ENCODE data around the gene HOXC9.
"Not testable (repeated sequence)": the region's sequence is repeated elsewhere in the genome, so short reads cannot be mapped to it uniquely, and the experiment has no call there.

HOXC9 gene

GRCh38 chr12:54040148-54040494 lies 40.2 kb downstream of the HOXC9 start:
- DNase-seq (ENCODE audit: low spot score) = no peak

GRCh38 chr12:54040648-54041047 lies 40.7 kb downstream of the HOXC9 start:
- no peak for DNase-seq (ENCODE audit: low spot score)

GRCh38 chr12:54041097-54041690 lies 41.2 kb downstream of the HOXC9 start:
- no peak for DNase-seq (ENCODE audit: low spot score)

DNA sequence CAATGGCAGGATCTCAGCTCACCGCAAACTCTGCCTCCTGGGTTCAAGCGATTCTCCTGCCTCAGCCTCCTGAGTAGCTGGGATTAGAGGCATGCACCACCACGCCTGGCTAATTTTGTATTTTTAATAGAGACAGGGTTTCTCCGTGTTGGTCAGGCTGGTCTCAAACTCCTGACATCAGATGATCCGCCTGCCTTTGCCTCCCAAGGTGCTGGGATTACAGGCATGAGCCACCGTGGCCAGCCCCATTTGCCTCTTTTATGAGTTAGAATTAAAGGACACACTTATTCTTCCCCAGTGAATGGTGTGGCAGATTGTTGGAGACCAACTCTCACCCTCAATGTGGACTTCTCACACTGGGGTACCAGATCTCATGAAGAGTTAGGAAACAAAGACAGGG lies 42.1 kb downstream of the HOXC9 start:
- DNase-seq (ENCODE audit: low spot score) = not testable (repeated sequence)

DNA sequence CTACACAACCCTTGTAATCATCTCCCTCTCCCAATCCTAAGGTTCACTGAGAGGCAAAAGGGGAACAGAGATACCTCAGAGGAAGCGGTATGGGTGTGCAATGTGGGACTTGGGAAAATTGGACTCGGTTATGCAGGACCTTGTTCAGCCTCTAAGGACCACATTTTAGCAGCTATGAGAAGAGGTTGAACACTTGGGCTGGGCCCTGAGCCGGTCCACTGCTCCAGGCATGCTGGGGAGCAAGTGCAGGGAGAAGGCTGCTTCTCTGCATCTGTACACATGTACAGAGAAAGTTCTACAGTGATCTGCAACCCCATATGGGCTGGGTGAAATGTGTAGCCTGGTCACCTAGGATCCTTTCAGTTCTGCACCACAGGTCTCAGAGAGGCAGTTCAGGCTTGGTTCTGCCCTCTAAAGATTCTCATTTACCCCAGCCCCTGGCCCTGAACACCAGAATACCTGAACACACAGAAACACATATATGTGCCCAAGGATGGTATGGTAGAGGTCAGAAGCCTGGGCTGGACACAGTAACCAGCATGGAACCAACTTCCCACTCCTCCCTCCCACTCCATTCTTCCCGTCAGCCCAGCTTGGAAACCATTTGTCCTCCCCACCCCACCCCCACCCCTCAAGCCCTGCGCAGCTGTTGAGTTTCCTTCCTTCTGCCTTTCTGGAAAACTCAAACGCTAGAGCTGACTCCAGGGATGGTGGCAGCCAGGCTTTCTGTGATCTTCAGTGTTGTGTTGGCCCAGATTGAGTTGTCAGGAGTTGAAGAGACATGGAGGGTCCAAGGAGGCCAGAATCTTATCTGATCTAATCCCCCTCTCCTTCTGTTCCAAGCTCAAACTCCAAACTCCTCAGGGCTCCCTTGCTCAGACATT lies 43.3 kb downstream of the HOXC9 start:
- DNase-seq (ENCODE audit: low spot score) = no peak

- DNase-seq (ENCODE audit: low spot score) = no peak
These were observed 44.6 kb downstream of the HOXC9 start for GRCh38 chr12:54044425-54045103.

GRCh38 chr12:54045401-54045800 lies 45.4 kb downstream of the HOXC9 start:
- no peak for DNase-seq (ENCODE audit: low spot score)

GRCh38 chr12:54045868-54046521 lies 46.0 kb downstream of the HOXC9 start:
- DNase-seq (ENCODE audit: low spot score) = no peak

DNA sequence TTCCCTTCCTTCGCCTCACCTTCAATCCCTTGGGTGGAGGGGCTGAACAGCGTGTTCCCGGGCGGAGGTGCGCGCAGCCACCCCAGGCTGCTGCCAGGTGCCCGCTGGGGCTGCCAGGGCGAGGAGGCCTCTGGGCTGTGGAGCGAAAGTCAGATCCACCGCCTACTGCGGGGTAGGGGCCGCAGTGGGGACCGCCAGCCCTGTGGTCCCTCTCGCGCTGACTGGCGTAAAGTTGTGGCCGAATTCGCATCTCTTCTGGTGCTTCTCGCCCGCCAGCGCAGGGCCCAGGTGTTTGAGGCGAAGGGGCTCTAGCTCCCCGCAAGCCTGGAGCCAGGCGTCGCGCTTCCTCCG lies 46.8 kb downstream of the HOXC9 start:
- no peak for DNase-seq (ENCODE audit: low spot score)

- DNase-seq (ENCODE audit: low spot score) = no peak
These were observed 47.4 kb downstream of the HOXC9 start for GRCh38 chr12:54047160-54047963.

- DNase-seq (ENCODE audit: low spot score) = no peak
These were observed 48.0 kb downstream of the HOXC9 start for GRCh38 chr12:54047964-54048303.

DNA sequence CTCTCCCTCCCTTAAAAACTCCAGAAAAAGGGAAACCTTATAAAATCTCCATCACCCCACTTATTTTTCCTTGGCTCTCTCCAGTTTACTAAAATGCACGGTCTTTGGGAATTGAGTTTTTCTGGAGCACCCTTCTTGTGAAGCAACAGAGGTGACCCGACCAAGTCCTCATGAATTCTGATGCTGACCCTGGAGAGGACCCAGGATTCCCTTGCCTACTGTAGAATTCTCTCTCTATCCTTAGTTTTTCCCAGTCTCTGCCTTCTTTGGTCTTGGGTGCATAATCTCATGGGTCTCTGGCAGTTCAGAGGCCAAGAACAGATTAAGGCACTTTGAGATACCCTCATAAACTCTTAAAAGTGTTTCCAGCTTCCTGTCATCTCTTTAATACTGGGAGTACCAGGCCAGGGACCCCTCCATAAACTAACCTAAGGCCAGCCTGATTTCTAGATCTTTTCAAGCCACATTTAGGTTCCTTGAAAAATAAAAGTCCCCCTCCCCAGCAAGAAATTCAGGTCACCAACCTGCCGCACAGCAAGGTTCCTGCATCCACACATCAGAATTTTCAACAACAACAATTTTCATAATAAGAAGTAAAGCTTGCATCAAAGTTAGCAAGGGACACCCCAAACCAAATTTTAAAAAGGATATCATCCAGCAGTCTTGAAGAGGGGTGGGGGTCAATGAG lies 48.6 kb downstream of the HOXC9 start:
- DNase-seq (ENCODE audit: low spot score) = no peak

GRCh38 chr12:54049108-54049507 lies 49.1 kb downstream of the HOXC9 start:
- no peak for DNase-seq (ENCODE audit: low spot score)

DNA sequence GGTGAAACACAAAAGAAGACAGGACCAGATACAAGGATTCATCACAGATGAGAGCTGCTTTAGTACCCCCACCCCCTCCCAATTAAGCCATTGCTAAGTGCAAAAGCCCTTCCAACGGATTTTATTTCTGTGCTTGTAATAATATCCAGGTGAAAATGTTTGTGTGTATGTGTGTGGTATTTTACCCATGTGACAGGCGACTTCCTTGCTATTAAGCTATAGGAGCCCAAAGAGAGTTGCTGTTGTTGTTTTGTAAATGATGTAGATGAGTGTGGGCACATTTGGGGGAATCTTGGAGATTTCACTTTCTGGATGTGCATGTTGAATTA lies 50.5 kb downstream of the HOXC9 start:
- no peak for DNase-seq (ENCODE audit: low spot score)

- DNase-seq (ENCODE audit: low spot score) = no peak
These were observed 51.3 kb downstream of the HOXC9 start for GRCh38 chr12:54051026-54051842.

DNA sequence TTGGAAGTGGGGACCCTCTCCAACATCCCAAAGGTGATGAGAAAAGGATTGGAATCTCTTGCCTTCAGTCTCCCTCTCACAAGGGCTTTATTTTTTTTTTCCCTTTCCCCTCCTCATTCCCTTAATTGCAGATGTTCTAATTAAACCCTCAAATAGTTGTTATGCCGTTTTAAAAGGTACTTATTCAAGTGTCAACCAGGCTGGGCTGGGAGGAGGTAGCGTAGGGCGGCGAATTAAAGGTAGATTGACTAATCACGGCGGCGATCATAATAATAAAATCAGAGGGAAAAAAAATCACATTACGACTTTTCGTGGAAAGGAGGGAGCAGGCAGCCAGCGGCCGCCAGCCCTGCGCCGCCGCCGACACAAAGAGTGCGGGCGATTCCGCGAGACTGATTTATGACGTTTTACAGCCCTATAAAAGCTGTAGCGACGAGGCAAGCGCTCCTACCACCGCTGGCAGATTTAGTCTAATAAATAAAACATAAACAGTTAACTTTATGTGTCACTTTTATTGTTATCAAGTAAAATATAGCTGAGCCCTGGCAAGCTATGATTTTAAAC lies 52.0 kb downstream of the HOXC9 start:
- DNase-seq (ENCODE audit: low spot score) = no peak

- no peak for DNase-seq (ENCODE audit: low spot score)
These were observed 52.6 kb downstream of the HOXC9 start for GRCh38 chr12:54052438-54053002.

All from left forelimb (tissue), 1 donor.